HEK293 (cell line): Measurements from ENCODE around the gene ODAD3.

Experiments
- ATF2 ChIP-seq: fragments of 450-650 bp; formaldehyde crosslinking; IDR thresholded peaks from 2 replicates; pipeline ENCODE4 v1.5.1; 2016; ENCODE audit warnings: missing biosample characterization, missing genetic modification characterization, low read depth
- CTCF ChIP-seq: fragments of 450-650 bp; formaldehyde crosslinking; IDR thresholded peaks from 2 replicates; pipeline ENCODE4 v1.5.1; 2016; ENCODE audit warnings: missing biosample characterization, missing genetic modification characterization
- TRIM28 ChIP-seq: IDR thresholded peaks from 2 replicates; pipeline ENCODE4 v1.6.1; 2011; ENCODE audit warnings: low read length, control low read depth, borderline replicate concordance
- ZNF24 ChIP-seq: fragments of 450-650 bp; formaldehyde crosslinking; IDR thresholded peaks from 2 replicates; pipeline ENCODE4 v1.5.1; 2016; ENCODE audit warnings: missing biosample characterization, missing genetic modification characterization
- ZNF530 ChIP-seq: fragments of 450-650 bp; formaldehyde crosslinking; IDR thresholded peaks from 2 replicates; pipeline ENCODE4 v1.5.1; 2016; ENCODE audit warnings: low read depth, missing biosample characterization, missing genetic modification characterization

- no peak for TF ChIP-seq TRIM28
- no peak for TF ChIP-seq CTCF (tag by site-specific recombination)
- TF ChIP-seq ZNF530 (tag by site-specific recombination) = no peak
- no peak for TF ChIP-seq ZNF24 (tag by site-specific recombination)
- TF ChIP-seq ATF2 = no peak
Observed at GRCh38 chr19:11426656-11427055, 8.3 kb downstream of the ODAD3 start.
